ENCODE results near the gene DDX59.

Gene DDX59

DNA sequence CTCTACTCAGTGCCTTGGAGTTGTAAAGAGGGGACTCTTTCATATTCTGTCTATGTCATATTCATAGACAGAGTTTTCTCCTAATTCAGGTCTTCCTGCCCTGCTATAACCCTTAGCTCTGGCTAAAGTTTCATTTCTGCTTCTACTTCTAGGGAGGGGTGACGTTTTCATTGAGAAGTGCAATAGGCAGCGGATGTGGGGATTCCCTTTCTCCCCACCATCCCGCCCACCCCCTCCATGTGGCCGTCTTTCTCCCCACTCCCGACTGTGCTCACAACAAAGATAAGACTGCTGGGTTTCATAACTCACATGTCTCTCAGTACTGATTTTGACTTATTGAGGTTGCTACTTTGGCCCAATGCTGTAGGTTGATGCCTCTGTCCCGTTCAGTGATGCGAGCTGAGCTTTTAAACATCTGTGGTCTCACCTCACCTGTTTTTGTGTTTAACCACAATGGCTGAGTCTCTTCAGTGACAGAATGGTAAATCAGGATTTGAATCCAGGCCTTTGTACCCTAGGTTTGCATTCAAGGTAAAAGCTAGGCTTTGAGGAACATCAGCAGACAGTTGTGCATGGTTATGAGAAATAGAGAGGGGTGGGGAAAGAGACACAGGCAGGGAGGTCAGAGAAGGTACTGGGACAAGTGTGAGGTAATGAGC lies 41.4 kb downstream of the DDX59 start:
- peak; percentile 59 for DNase-seq

DNA sequence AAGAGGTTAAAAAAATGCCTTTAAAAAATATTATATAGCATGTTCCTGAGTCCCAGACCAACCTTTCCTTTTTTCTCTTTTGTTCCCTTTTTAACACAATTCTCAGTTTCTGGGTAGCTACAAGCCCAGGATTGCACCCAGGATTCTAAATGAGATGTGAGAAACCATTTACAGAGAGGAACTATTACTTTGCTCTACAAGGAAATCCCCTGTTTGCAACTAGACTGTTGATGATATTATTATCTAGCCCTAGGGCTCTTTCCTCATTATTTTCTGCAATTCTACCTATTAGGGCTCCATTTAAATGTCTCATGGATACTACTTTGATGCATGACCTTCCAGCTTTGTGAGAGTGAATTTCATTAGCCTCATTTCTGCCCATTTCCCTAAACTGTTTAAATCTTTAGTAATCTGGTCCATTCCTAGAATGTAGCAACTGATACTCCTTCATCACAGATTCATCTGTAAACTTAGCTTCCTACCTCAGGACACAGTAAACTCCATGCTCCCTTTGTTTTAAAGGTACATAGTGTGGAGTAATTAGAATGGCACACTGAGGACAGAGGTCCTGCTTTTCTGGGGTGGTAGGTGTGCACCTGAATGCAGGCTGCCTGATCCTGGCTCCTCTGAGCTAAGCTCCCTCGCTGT lies 42.0 kb downstream of the DDX59 start:
- DNase-seq = no peak

DNA sequence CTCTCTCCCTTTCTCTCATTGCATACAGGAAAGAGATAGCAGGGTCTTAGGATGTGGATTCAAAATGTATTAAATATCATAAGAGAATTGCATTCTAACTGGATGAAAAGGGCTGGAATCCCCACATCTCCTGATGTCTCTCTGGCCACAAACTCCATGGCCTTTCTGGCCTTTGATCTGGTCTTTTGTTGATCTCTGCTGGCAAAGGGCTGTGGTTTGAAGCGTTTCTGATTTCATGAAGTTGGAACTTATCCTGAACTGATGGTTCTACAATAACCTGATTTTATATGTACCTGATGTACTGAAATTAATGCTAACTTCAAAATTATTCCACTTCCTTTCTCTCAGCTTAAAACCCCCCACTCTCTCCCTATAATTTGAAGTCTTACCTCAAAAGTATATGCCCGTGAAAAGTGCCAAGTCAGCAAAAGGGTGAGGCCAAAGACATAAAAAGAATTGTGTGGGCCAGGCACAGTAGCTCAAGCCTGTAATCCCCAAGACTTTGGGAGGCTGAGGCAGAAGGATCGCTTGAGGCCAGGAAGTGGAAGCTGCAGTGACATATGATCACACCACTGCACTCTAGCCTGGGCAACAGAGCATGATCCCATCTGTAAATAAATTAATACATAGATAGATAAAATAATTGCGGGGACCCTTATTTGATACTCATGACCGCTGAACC lies 42.7 kb downstream of the DDX59 start:
- no peak for DNase-seq

DNA sequence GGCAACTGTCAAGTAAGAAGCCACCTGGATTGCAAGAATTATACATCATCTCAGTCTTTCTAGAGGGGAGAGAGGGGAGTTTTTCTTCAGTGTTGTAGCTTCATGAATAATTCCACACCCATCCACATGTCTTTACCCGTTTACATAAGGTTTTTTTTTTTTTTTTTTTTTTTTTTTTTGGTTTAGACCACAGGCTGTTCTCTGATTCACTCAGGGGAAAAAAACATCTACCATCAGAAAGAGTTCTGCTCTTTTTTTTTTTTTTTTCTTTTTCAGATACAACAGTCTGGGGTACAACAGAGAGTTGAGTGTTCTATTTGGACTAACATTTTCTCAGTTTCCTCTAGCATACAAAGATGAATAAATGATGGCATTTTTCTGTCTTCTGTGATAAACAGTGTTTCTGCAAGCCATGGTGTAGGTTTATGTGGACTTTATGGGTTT lies 44.3 kb downstream of the DDX59 start:
- no peak for DNase-seq

DNA sequence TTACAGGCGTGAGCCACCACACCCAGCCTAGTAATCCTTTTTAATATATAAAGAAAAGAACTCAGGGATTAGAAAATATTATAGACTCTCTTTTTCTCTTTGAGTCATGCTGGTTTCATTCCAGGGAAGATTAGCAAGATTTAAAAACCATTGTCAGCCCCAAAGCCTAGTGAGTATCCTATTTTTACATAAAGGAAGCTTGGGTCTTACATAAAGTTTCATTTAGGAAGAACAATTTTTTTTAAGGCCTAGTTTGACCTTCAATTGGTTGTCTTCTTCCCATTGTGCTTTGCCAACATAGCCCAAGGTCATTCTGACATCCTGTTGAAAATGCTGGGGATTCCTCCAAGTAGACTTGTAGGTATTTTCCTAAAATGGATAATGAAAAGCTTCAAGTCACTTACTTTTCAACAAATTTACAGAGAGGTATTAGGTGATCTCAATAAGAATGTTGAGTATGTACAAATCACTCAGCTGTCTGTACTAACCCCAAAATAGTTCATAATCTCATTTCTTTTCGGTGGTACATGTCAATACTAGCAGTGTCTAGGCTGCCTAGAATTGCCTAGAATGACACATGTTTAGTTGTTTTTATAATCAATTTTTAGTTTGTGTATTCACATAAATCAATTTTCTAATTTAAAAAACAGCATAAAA lies 44.9 kb downstream of the DDX59 start:
- DNase-seq = no peak

DNA sequence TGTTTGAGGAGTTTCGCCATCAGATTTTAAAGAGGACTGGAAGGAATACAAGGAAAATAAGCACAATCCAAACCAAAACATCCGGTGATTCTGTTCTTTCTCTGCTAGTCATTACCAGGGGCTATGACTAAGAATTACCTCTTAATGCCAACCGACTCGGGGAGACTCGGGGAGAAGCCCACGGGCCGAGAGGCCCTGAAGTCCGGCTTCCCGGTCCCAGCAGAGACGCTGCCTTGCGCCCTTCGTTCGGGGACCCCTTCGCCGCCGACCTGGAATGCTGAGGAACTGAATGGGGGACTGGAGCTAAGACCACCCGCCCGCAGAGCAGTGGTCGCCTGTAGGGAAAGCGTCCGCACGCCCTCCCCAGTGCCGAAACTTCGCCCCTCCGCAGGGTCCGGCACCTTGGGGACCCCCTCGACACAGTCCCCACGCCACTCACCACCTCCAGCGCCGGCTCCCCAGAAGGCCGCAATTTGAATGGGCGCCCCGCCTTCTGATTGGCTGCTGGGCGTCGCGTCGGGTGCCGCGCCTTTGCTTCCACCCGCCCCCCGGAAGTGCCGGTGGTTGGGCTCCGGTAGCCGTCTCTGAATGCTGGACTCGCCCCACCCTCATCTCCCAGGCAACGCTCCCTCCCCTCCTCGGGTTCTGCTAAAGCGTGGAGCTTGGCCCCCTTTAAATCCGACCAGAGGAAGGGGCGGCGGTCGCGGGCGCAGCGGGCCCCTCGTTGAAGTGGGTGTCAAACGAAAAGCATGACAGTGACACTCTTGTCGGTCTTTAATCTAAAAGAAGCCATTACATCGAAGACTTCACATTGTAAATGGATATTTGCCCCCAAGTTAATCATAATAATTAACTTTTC lies 49.2 kb downstream of the DDX59 start, which contains the start of gene KIF14:
KIF14 (minus strand) TSS at position 479 of the 859 bp plus-strand sequence. CDS start 2,028 bp downstream, outside the sequence.
- DNase-seq = peak; percentile 94

DNA sequence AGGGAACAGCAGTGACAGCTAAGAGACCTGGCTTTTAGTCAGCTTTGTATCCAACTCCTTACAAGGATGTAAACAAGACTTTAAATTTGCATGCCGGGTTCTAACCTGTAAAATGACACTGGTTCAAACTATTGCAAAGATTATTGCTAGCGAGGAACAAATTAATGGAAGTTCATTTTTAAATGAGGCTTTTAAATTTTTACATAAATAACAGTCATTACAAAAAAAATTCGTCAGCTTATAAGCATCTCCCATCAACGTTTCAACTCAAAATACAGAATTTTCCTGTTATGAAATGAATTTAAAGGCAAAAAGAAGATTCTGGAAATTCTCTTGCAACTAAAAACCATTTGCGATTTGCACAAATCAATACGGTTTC lies 49.8 kb downstream of the DDX59 start:
- DNase-seq = no peak

DNA sequence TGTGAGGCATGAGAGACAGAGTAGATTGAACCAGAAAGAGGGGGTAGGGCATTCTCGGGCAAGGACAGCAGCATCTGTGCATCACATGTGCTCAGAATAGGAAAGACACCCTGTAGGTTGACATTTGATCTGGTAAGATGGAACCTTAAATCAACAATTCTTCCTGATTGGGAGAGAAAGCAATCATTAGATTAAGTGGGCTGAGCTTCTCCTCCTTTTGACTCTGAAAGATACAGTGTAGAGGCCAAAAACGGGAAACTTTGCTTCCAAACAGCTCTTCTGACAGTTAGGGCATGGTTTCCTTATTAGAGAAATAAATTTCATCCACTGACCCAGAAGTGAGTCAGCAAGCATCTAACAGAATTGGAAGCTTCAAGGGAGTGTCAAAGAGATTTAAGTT lies 58.9 kb downstream of the DDX59 start:
- DNase-seq = no peak

DNA sequence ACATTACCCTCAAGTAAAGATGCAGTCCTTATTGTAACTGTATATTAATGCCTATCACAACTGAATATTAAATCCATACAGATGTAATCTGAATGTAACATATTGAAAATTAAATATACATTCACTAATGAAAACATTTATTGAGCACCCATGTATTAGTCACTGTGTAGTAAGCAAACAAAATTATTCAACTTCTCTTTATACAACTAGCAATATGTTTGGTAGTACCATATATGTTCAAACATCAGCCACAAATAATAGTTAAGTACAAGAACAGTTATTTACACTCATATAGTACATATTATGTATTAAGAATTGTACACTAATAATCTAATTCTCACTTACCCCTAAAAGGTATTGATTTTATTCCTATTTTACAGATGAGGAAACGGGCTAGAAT lies 67.1 kb downstream of the DDX59 start:
- DNase-seq = no peak

Data from CD4-positive, alpha-beta T cell treated with Interleukin-15 for 1 hour (primary cell).